GM12878 (cell line): Measurements from ENCODE around the gene LMLN. TPM values are rescaled to one million over a fixed set of nuclear protein-coding genes. Genes with fewer than 3 reads are reported as not detected.

Experiments
- ATAC-seq: fragments of 200-7000 bp; cut with Tn5 transposase; 3 replicates; pipeline ENCODE4 v1.9.1; 2020; ENCODE audit warnings: mild to moderate bottlenecking, moderate library complexity
- BruUV-seq: library from RNA; stranded (reverse); fragments of 400-500 nt; replicated peaks from 2 replicates; lab custom pipeline; 2021; lab: Mats Ljungman, UMichigan
- CTCF ChIA-PET: fragments of 300-600 bp; sonication (Branson Sonifier 250); formaldehyde crosslinking; extraction: SDS; loops from one replicate; lab custom pipeline; 2021; ENCODE audit warnings: inconsistent platforms; lab: Yijun Ruan, JAX
- POLR2A ChIA-PET: fragments of 350-600 bp; formaldehyde crosslinking; extraction: SDS; loops from one replicate; lab custom pipeline; 2021; ENCODE audit warnings: inconsistent platforms; lab: Charles Lee
- RAD21 ChIA-PET: fragments of 300-600 bp; sonication (Branson Sonifier 250); formaldehyde crosslinking; loops from one replicate; lab custom pipeline; 2023; ENCODE audit warnings: antibody characterized with exemption; ENCODE audit not compliant: unreplicated experiment; lab: Charles Lee
- SMC1A ChIA-PET: fragments of 300-600 bp; sonication (Branson Sonifier 250); formaldehyde crosslinking; loops from one replicate; lab custom pipeline; 2023; ENCODE audit not compliant: unreplicated experiment, uncharacterized antibody; lab: Charles Lee
- DNase-seq: peaks from one replicate; pipeline ENCODE4 v3.0.0-alpha.2; 2011; ENCODE audit warnings: low read depth, low spot score
- FAIRE-seq: peaks from 3 replicates; lab custom pipeline; 2011; peaks lifted over from hg19 to GRCh38; lab: Jason Lieb, UNC
- H2AFZ ChIP-seq: 2 replicates; pipeline ENCODE4 v1.6.0; 2011; ENCODE audit warnings: low read depth, low read length, control low read depth; ENCODE audit not compliant: control insufficient read depth
- H3K27ac ChIP-seq: 2 replicates; pipeline ENCODE4 v1.5.1; 2011; ENCODE audit warnings: control low read depth; ENCODE audit not compliant: control insufficient read depth, insufficient read depth
- H3K27me3 ChIP-seq, 2 experiments: replicated peaks in 1 of 2; 2 replicates each; pipeline versions ENCODE4 v1.6.0 to v1.6.1; 2011; ENCODE audit warnings: low read length in 1 of 2; ENCODE audit not compliant: control insufficient read depth in 2 of 2, insufficient read depth in 2 of 2
- H3K36me3 ChIP-seq, 2 experiments: 2 replicates each; pipeline ENCODE4 v1.5.1; 2011; ENCODE audit warnings: low read length in 1 of 2; ENCODE audit not compliant: control insufficient read depth in 2 of 2, insufficient read depth in 2 of 2
- H3K4me1 ChIP-seq: 2 replicates; pipeline ENCODE4 v1.6.1; 2011; ENCODE audit warnings: mild to moderate bottlenecking, low read length, moderate library complexity, mixed read lengths; ENCODE audit not compliant: control insufficient read depth, insufficient read depth
- H3K4me2 ChIP-seq: 2 replicates; pipeline ENCODE4 v1.6.0; 2011; ENCODE audit warnings: control low read depth; ENCODE audit not compliant: control insufficient read depth, insufficient read depth
- H3K4me3 ChIP-seq: fragments of 200-600 bp; sonication (generic); 2 replicates; pipeline ENCODE4 v1.5.1; 2016
- H3K79me2 ChIP-seq: 2 replicates; pipeline ENCODE4 v1.6.0; 2011; ENCODE audit warnings: low read length; ENCODE audit not compliant: control insufficient read depth, insufficient read depth
- H3K9ac ChIP-seq: 2 replicates; pipeline ENCODE4 v1.8.0; 2011; ENCODE audit warnings: low read length, control low read depth, mixed read lengths; ENCODE audit not compliant: control insufficient read depth, insufficient read depth
- H3K9me3 ChIP-seq: replicated peaks from 3 replicates; pipeline ENCODE4 v1.5.1; 2011; ENCODE audit warnings: mild to moderate bottlenecking, low read length; ENCODE audit not compliant: control insufficient read depth, insufficient read depth
- H4K20me1 ChIP-seq: 2 replicates; pipeline ENCODE4 v1.6.0; 2011; ENCODE audit not compliant: control insufficient read depth, insufficient read depth
- ATF7 ChIP-seq: fragments of 450-650 bp; IDR thresholded peaks from 2 replicates; pipeline ENCODE4 v1.6.1; 2016; ENCODE audit warnings: low read depth, mild to moderate bottlenecking
- BRCA1 ChIP-seq: IDR thresholded peaks from 2 replicates; pipeline ENCODE4 v1.6.1; 2011; ENCODE audit warnings: low read depth, low read length, improper control_type of control experiment
- CBX5 ChIP-seq: sonication (generic); IDR thresholded peaks from 2 replicates; pipeline ENCODE4 v1.6.1; 2016; ENCODE audit warnings: low read depth, moderate library complexity, mild to moderate bottlenecking, inconsistent platforms
- E4F1 ChIP-seq: fragments of 450-650 bp; IDR thresholded peaks from 2 replicates; pipeline ENCODE4 v1.6.1; 2018; ENCODE audit warnings: borderline replicate concordance, mild to moderate bottlenecking; ENCODE audit not compliant: partially characterized antibody
- EZH2 ChIP-seq: IDR thresholded peaks from 2 replicates; pipeline ENCODE4 v1.6.1; 2012; ENCODE audit warnings: low read depth, mild to moderate bottlenecking, control low read depth, inconsistent platforms, low read length, borderline replicate concordance; ENCODE audit not compliant: control insufficient read depth
- HDAC2 ChIP-seq: fragments of 200-600 bp; sonication (generic); IDR thresholded peaks from 2 replicates; pipeline ENCODE4 v1.6.1; 2017
- HDAC6 ChIP-seq: fragments of 200-600 bp; sonication (generic); IDR thresholded peaks from one replicate; pipeline ENCODE4 v1.8.0; 2017; ENCODE audit warnings: antibody characterized with exemption; ENCODE audit not compliant: unreplicated experiment
- RB1 ChIP-seq: fragments of 450-650 bp; formaldehyde crosslinking; IDR thresholded peaks from 2 replicates; pipeline ENCODE4 v1.6.1; 2017; ENCODE audit warnings: mild to moderate bottlenecking, borderline replicate concordance
- RBBP5 ChIP-seq: fragments of 200-600 bp; sonication (generic); conservative IDR thresholded peaks from 2 replicates; pipeline ENCODE4 v1.6.1; 2016
- SREBF1 ChIP-seq: IDR thresholded peaks from 2 replicates; pipeline ENCODE4 v1.6.1; 2012; ENCODE audit warnings: mild to moderate bottlenecking, low read length
- TBL1XR1 ChIP-seq: IDR thresholded peaks from 2 replicates; pipeline ENCODE4 v1.6.1; 2012; ENCODE audit warnings: low read depth, low read length, improper control_type of control experiment
- USF1 ChIP-seq: IDR thresholded peaks from 2 replicates; pipeline ENCODE4 v1.6.1; 2011; ENCODE audit warnings: borderline replicate concordance, low read depth, mild to moderate bottlenecking, moderate library complexity, mixed read lengths, low read length; ENCODE audit not compliant: insufficient read depth; ENCODE audit errors: extremely low read length
- WGBS: methylation state at CpG from one replicate; pipeline ENCODE4 v1.1.6; 2016; ENCODE audit warnings: low lambda C conversion rate; ENCODE audit not compliant: insufficient replicate concordance, insufficient coverage; ENCODE audit errors: missing lambda C conversion rate; 5-methylcytosine and 5-hydroxymethylcytosine counted together
- in situ Hi-C: fragments of 300-500 bp; cut with MboI; formaldehyde crosslinking; loops from 9 replicates; pipeline ENCODE4 v1.14.3; 2018; ENCODE audit warnings: mixed read lengths
- intact Hi-C: fragments of 100-400 bp; cut with micrococcal nuclease; formaldehyde crosslinking; loops from one replicate; pipeline ENCODE4 v1.14.2; 2022; ENCODE audit not compliant: unreplicated experiment
- polyA plus RNA-seq, 11 experiments: library from polyadenylated mRNA; depleted of rRNA in 4 of 11; unstranded in 6 of 11; stranded (reverse) in 5 of 11; fragments of >200 nt; fragmentation: Nextera tagmentation in 4 of 11; fragmentation: Illumina TruSeq in 1 of 11; extraction: Ambion mirVana in 4 of 11; extraction: Trizol in 1 of 11; gene quantifications; 1 replicate in 1 of 11; 2 replicates in 10 of 11; pipeline versions ENCODE4 v1.2.1 to v1.2.3, GENCODE V29; 2011 to 2016; ENCODE audit warnings: inconsistent platforms in 2 of 11, missing spikeins in 2 of 11, low read depth in 1 of 11
- total RNA-seq, 4 experiments: library from RNA; depleted of rRNA in 3 of 4; stranded (reverse); fragments of >200 nt in 3 of 4; fragmentation: Illumina TruSeq in 1 of 4; extraction: Trizol in 1 of 4; gene quantifications; 2 replicates each; pipeline versions ENCODE4 v1.2.1 to v1.2.3, GENCODE V29; 2013 to 2021

LMLN gene
- total and polyA plus RNA-seq, 10 of the 15 experiments (the other 5 are each of a cell fraction or from before 2014, with no cell fraction given) = 0.02 to 1.7 (median 0.81) TPM

GRCh38 chr3:198061119-198062067 lies 101.4 kb downstream of the LMLN start (continued):
- no peak for TF ChIP-seq E4F1
- TF ChIP-seq SREBF1 = no peak

- H3K79me2 ChIP-seq = no peaks in the 10 kb centered on the region
- ChIA-PET RAD21 (no interaction called here), SMC1A (no interaction called here), POLR2A (no interaction called here), CTCF (interaction anchor here (1.8 kb wide), 1 partner anchor 11 kb away, joined by 6 read pairs; no protein-coding TSS in a partner anchor)
- no peaks in the 10 kb centered on the region; a peak in 1 of 4 replicates for H3K27me3 ChIP-seq
- H3K9ac ChIP-seq = no peak overlapping the region
- no peaks in the 10 kb centered on the region for H3K4me1 ChIP-seq
- TF ChIP-seq CBX5 = no peak
- no peak for TF ChIP-seq RB1
- no peak for TF ChIP-seq BRCA1
- no peak for TF ChIP-seq RBBP5
- TF ChIP-seq USF1 = no peak
- no peak for TF ChIP-seq HDAC6
- TF ChIP-seq HDAC2 = no peak
- no peak for TF ChIP-seq TBL1XR1
- TF ChIP-seq EZH2 = no peak
- no peak for TF ChIP-seq ATF7
- WGBS = 0% methylated on average over 1 of the region's 1 CpG
- no peak overlapping the region for H3K4me3 ChIP-seq
- no peak overlapping the region for H3K27ac ChIP-seq
- no peaks in the 10 kb centered on the region for H4K20me1 ChIP-seq
- H3K4me2 ChIP-seq = no peak overlapping the region
- BruUV-seq = no TSS peak
- no peaks in the 10 kb centered on the region for H3K36me3 ChIP-seq
- DNase-seq = no peak
- in situ Hi-C loops (no loop called here), intact Hi-C loops (no loop called here)
- H3K9me3 ChIP-seq = no peaks in the 10 kb centered on the region
- FAIRE-seq = no peak
- no peak overlapping the region for H2AFZ ChIP-seq
- no peak for ATAC-seq
Measured at GRCh38 chr3:198062068-198062465, 102.0 kb downstream of the LMLN start.
